Stimulated activated CD4-positive, alpha-beta T cell treated with anti-CD3 and anti-CD28 coated beads, TNF-alpha, amount 100 ng/mL, for 4 hours (primary cell): ENCODE measurements around the gene SMTNL1.
A peak's percentile ranks its signal among the peaks of the same experiment; 100 is the strongest.
"Not testable (repeated sequence)": the region's sequence is repeated elsewhere in the genome, so short reads cannot be mapped to it uniquely, and the experiment has no call there.

Source experiments
- DNase-seq, 3 experiments: peaks; one replicate each; pipeline ENCODE4 v3.0.0-alpha.2; 2020; ENCODE audit warnings: low read depth in 3 of 3

Gene SMTNL1

DNA sequence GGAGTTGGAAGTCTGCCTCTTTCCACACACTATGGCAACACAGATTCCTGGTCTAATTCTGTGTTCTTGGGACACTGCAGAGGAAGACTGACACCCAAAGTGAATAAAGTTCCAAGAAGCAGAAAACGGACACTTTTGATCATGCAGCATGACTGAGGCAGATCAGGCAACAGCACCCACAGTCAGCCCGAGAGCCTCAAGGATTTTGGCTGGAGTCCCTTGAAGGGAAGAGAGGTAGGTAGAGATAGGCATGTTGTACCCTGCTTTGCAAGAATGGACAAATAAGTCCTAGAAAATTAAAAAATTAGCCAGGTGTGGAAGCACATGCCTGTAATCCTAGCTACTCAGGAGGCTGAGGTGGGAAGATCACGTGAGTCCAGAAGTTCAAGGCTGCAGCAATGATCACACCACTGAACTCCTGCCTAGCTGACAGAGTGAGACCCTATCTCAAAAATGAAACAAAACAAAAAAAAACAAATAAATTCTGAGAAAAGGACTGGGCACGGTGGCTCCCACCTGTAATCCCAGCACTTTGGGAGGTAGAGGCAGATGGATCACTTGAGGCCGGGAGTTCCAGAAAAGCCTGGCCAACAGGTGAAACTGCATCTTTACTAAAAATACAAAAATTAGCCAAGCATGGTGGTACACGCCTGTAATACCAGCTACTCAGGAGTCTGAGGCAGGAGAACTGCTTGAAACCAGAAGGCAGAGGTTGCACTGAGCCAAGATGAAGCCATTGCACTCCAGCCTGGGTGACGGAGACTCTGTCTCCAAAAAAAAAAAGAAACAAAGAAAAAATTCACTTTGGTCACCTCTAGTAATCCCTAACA is 28.8 kb upstream of the SMTNL1 start:
- no peak for DNase-seq

DNA sequence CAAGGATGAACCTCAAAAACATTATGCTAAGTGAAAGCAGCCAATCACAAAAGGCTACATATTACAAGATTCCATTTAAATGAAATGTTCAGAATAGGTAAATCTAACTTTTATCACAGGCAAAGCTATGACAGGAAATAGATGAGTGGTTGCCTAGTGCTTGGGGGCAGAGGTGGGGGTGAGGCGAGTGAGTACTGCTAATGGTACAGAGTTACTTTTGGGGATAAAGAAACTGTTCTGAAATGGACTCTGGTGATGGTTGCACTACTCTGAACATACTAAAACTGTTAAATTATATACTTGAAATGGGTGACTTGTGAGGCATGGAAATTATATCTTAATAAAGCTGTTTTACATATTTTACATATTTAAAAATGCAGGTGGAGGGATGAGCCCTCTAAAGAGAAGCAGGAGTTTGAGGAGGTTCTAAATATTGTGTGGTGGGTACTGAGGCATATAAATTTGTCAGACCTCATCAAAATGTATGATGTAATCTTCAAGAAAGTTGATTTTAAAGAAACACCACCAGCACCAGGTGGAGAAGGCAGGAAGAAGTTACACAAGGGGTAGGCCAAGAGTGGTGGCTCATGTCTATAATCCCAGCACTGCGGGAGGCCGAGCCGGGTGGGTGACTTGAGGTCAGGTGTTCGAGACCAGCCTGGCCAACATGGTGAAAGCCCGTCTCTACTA is 25.5 kb upstream of the SMTNL1 start:
- no peak for DNase-seq

DNA sequence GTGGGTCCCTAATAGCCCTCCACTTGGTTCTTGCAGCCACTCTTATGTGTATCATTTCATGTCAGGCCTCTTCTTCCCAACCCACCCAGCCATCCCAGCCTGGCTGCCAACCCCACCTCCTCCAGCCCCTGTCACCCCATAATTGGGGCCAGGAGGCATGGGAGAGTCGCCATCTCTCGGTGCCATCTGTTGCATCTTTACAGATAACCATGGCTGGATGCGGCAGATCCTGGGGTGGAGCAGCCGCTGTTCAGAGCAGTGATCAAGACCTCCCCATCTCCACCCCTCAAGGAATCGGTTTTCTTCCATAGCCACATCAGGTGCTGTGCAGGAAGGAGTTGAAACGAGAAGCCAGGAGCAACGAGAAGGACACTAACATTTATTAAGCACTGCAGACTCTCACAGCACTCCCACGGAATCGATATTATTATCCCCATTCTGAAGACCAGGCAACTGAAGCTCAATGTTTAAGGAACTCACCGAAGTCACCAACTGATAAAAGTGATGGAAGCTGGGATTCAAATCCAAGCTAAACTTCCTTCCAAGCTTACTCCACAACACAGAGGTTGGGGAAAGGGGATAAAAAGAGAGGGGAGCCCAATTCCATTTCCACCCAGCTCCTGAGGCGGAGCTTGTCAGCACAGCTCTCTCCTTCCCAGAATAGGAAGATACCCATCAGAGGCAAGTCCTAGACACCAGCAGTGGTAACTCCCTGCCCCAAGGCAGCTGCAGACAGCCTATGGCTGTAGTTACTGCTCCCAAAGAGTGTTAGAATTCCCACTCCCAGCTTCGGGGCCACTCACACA is 24.5 kb upstream of the SMTNL1 start:
- DNase-seq, result no peak

DNA sequence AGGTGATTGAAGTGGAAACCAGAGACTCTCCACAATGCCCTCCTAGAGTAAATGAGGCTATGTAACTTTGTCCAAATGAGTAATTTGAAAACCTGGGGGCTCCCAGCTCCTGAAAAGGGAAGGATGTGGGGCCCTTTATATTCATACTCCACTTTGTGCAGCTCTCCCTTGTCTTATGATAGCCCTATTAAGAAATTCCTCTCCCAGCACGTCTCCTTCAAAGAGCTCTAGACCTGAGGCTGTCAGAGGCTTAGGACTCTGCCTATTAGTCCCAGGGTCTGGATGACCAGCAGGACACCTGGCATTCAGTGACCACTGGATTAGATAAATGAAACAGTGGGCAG is 24.0 kb upstream of the SMTNL1 start:
- no peak for DNase-seq

DNA sequence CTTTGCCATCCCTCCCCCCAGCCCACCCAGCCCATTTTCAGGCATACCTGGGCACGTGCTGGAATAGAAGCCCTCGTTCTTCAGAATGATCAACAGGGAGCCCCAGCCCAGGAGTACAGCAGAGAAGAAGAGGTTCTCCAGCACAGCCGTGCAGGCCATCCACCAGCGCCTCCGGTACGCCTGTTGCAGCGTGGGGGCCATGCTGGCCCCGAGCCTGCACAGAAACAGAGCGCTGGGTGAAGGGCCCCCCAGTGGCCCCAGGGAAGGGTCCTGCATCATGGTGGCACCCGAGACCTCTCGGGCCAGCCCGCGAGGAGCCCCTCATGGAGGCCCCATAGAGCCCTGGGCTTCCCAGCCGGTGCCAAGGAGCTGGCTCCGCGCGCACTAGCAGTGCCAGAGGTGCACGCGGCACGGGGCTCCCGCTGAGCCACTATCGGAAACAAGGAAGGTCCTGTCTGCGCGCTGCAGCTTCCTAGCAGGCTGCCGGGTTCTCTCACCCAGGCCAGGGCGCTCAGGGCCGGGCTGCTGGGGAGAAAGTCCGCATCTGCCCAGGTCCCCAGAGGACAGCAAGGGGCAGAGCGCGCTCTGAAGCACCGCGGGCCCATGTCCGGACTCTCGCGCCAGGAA is 23.4 kb upstream of the SMTNL1 start:
- no peak for DNase-seq

DNA sequence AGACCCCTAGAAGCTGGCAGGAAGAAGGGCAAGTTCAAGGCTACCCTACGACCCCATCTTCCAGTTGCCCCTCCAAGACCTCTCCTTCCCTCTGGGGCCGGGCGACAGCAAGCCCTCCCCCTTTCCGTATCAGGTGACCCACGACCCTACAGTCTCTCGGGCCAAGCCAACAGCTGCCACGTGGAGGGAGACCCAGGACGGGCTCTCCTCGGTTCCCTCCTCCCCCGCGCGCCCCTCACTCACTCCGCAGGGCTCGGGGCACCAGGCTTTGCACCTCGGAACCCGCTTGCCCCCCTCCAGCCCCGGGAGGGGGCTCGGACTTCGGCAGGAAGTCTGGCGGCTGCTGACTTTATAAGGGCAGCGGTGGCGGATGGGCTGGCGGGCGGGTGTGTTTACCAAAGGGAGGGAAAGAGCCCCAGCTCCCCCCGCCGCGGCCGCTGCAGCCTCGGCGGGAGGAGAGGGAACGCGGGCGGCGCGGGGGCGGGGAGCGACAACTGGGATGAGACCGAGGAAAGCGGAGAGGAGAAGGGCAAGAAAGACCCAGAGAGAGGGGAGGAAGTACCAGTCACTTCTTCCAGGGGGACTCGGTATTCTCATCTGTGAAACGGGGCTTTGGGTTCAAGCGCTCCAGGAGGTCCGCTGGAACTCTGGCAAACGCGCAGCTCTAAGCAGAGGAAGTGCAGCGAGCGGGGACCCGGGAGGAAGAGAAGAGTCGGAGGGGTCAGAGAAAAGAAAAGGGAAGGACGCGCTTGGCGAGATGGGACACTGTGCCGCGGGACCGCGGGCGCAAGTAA is 22.7 kb upstream of the SMTNL1 start:
- DNase-seq, result peak; percentile 22 to 50 (median 24)

DNA sequence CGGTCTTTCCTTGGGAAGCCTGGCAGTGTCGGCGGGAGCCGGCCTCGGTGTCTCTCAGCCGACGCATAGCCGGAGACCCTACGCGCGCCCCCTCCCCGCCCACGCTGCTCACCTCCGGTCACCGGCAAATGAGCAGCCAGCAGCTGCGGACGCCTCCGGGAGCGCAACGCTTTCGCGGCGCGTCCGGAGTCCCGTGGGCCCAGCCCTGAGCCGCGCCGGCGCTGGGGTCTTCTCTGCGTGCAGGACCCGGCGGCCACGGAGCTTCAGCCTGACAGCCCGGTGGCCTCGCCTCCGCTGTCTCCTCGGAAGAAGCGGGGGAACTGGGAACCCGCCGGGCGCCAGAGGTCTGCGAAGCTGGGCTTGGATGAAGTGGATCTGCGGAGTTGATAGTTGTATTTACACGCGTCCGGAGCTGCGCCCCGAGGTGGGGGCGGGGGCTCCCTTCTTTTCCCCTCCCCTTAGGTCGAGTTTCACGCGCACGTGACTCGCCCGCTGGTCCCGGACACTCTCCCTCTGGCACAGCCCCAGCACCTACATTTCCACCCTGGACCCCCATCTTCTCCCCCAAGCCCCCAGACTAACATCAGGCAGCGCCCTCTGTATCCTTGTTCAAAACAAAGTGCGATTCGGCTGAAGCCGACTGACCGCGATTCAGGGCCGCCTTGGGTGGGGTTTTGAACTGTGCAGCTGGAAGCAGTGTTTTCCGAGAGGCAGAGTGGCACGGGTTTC is 21.9 kb upstream of the SMTNL1 start, which contains the start of gene SLC43A1:
Gene SLC43A1 (minus strand): TSS at position 371 of the 729 bp plus-strand sequence. CDS start 1,591 bp downstream, outside the sequence.
- no peak for DNase-seq

DNA sequence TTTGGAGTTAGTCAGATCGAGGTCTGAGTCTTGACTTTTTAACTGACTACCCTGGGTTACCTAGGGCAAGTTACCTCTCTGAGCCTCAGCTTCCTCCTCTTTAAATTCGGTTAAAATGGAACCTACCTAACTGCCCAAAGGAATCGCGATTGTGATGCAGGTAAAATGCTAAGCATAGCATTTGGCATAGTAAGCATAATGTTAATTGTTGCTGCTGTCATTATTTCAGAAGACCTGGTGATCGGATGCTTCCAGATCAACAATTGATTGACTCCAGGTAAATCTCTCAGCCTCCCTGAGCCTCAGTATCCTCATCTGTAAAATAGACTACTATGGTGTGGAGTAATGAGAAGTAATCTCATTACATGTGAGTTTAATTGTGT is 21.3 kb upstream of the SMTNL1 start:
- no peak for DNase-seq

DNA sequence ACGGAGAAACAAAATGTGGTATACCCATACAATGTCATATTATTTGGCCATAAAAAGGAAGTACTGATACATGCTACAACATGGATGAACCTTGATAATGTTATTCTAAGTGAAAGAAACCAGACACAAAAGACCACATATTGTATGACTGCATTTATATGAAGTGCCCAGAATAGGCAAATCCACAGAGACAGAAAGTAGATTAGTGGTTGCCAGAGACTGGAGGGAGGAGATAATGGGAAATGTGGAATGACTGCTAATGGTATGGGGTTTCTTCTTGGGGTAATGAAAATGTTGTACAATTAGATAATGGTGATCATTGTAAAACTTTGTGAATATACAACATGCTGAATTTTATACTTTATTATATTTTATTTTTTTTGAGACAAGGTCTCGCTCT is 16.3 kb upstream of the SMTNL1 start:
- DNase-seq, result no peak

DNA sequence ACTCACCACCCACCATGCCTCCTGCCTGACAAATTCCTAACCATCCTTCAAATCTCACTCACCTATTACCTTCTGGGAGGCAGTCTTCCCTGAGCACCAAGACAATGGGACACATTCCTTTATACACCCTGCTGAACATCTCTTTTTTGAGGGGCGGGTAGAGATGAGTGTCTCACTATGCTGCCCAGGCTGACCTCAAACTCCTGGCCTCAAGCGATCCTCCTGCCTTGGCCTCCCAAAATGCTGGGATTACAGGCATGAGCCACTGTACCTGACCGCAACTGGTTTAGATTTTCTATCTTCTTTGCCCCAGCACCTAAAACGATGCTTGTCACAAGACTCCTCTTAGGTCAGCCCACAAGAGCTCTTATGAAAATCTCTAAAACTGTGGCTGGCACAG is 14.0 kb upstream of the SMTNL1 start:
- DNase-seq, result no peak

DNA sequence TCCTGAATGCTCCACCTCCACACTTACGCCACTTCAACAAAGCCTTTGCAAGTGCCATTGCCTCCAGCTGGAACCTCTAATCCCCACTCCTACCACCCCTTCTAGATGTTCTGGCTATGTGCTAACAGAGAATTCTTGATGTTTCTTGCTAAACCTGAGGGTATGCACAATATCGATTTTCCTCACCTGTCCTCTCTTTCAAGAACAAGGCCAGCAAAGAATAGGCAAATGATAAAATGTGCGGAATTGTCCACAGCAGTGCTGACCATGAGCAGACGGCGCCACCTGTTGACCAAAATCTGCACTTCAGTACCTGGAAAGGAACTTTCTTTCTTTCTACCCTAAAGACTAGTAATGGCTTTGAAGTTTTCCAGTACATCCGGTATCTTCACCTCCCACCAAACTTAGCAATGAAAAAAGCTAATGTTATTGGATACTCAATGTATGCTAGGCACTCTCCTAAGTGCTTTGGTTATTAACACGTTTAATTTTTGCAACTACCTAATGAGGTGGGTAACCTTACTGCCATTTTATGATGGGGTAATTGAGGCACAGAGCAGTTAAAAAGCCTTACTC is 10.3 kb upstream of the SMTNL1 start:
- DNase-seq, result peak; percentile 45 to 61 (median 51)

DNA sequence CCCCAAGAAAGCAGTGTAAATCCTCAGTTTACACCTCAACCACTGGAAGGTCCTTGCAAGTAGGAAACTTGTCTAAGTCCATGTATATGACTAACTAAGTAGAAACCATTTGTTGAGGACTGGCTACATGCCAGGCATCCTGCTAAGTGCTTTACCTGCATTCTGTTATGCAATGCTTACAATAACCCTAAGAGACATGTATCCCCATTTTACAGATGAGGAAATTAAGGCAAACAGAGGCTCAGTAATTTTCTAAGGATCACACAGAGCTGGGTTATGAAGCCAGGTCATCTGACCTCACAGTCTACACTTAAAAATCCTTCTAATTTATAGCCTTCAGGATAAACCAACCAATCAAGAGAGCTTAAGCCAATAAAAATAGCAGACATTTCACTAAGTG is 8.4 kb upstream of the SMTNL1 start:
- DNase-seq, result no peak

DNA sequence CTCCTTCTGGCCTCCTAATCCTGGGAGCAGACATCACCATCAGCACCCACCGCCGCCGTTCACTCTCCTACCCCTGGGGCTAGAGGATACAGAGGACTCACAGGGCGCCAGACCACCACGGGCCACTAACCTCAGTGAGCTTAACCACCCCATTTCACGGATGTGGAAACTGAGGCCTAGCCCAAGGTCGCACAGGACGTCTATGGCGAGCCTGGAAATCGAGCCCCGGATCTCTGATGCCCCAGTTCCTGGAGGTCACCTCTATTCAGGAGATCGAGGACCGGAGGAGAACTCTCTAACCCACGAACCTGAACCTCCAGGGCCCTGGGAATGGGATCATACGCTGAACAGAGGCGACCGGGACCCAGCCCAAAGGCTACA is 7.2 kb upstream of the SMTNL1 start:
- DNase-seq, result no peak

DNA sequence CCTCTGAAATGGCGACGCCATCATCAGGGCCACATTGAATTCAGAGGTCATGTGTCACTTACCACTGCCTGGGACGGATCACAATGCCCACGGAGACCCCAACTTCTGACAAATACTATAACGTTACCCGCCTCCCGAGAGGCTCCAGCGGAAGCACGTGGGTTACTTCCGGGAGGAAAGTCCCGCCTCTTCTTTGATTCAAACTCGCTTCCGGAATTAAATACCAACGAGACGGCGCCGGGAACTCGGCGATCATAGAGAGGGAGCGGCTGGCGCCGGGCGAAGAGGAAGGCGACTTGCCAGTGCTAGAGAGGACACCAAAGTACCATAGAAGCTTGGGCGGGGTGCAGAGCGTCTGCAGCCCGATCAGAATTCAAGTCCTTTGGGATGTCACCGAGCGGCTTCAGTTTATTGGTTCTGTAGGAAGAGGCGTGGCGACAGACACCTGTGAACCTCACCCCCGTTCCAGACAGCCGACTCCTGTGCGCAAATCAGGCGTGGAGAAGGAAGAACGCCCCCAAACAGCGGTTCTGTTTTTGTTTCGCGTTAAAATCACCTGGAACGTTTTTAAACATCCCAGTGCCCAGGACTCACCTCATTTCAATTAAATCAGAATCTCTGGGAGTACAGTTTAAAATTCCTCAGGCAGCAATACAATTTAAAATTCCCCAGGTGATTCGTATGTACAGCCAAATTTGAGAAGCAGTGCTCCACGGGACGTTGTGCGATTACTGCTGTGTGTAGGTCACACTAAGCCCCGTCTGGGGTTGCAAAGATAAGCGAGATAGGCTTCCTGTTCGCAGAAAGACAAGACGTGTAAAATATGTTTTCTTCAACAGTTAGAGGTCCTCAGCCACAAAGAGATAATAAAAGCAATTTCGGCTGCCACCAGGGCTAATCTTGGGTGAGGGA is 6.5 kb upstream of the SMTNL1 start, which contains the start of gene TIMM10:
Gene TIMM10 (minus strand): TSS at position 159 of the 912 bp plus-strand sequence. CDS start 565 bp downstream, outside the sequence.
- peak; percentile 67 to 90 (median 88) for DNase-seq

DNA sequence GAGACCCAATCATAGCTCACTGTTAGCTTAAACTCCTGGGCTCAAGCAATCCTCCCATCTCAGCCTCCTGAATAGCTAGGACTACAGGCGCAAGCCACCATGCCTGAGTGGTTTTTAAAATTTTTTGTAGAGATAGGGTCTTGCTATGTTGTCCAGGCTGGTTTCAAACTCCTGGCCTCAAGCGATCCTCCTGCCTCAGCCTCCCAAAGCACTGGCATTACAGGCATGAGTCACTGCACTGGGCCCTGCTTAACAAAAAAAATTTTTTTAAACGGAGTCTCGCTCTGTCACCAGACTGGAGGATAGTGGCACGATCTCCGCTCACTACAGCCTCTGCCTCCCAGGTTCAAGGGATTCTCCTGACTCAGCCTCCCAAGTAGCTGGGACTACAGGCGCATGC is 2.9 kb upstream of the SMTNL1 start:
- not testable (repeated sequence) for DNase-seq

DNA sequence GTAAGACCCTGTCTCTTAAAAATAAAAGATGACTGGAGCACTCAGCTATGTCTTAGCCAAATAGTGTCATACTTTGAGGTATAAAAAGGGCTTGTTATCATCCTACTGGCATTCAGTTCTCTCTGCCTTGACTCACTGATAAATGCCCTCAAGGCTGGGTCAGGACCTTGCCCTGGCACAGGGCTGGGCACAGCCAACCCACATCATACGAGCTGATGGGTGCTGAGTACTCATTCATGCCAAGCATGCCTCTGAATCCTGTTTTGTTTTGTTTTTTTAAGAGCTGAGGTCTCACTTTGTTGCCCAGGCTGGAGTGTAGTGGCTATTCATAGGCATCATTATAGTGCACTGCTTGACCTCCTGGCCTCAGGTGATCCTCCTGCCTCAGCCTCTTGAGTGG is 1.9 kb downstream of the SMTNL1 start:
- DNase-seq, result no peak

DNA sequence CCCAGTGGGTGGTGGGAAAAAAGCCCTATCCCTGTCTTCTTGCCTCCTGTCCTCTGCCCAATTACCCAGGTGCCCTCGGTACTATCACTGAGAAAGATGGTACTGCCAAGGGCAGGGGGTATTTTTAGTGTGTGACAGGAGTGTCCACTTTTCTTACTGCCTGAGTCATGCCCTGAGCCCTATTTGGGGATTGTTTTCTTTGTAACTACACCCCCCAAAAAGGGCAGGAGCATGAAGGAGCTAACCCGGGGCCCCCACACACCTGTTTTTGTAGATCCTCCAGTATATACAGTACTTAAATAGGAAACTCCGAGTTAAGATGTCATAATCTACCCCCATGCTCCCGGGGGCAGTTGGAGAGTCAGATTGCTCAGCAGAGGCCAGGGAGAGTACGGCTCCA is 3.8 kb downstream of the SMTNL1 start:
- DNase-seq, result no peak

DNA sequence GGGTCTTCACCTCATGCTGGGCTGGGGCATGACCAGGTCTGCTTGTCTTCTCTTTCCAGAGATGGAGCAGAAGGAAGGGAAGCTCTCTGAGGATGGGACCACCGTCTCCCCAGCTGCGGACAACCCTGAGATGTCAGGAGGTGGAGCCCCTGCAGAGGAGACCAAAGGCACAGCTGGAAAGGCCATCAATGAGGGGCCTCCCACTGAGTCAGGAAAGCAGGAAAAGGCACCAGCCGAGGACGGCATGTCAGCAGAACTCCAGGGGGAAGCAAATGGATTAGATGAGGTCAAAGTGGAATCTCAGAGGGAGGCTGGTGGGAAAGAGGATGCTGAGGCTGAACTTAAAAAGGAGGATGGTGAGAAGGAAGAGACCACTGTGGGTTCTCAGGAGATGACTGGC is 5.2 kb downstream of the SMTNL1 start:
- no peak for DNase-seq

DNA sequence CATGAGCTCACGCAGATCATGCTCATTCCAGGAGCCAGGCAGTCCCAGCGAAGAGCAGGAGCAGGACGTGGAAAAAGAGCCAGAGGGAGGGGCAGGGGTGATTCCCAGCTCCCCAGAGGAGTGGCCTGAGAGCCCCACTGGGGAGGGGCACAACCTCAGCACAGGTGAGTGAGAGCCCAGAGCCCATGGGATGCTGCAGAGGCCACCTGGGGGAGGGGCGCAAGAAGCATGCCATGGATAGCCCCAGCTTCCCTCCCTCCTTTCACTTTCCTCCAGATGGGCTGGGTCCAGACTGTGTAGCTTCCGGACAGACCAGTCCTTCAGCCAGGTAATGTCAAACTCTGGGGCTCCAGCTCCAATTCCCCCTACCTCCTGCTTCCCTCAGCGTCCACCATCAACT is 6.2 kb downstream of the SMTNL1 start:
- no peak for DNase-seq
